ENCODE results near the gene HPS1.

HPS1 gene

DNA sequence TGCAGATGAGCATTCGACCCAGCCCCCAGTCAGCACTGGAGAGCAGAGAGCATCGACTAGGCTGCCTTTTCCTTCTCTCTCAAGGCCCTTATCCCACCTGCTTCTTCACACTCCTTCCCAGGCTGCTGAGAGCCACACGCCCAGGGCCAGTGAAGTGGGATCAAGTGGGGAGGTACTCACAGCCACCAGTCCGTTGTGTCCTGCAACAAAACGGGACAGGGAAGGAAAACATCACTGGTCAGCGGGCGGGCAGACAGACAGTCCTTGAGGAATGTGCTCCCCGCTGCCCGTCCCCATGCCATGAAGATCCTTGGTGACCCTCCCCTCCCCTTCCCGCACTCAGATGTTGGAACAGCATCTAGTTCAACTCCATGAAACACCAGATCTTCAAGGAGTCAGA is 36.0 kb downstream of the HPS1 start:
- DNase-seq, result no peak

DNA sequence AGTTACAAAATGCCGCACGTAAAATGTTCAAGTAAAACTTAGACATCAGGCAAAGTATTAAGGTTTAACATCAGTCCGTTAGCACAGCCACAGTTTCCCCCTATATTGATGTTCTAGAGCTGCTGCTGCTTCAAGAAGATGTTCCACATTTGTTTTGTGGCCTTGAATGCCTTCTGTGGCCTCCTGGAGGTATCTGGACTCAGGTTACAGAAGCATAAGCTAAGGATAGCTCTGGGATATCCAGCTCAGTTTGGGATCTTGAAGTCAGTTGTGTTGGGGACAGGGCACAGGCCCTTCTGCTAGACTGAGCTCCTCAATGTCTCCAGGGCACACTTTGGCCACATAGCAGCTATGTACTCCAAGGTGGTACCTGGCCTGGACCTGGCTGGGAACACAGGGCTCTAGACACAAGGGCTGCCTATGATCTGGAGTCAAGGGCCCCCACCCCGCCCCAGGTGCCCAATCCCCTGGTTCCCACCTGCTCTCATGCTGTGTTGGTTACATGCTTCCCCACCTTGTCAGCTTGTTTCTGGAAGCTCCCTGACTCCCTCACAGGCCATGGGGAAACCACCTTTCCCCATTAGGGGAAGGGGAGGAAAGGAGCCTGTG is 36.5 kb downstream of the HPS1 start:
- no peak for DNase-seq

DNA sequence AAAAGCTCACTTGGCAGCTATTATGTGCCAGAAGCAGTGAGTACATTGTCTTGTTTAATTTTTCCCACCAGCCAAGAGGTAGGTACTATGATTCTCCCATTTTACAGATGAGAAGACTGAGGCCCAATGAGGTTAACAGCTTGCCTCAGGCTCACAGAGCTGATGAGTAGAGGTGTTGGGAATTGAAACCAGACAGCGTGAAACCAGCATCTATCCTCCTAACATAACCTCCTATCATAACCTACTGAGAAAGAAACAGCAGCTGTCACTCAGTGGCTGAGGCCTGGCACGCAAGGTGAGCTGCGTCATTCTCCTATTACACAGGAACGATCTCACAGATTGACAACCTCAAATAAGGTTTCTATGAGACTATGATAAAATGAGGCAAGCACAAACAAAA is 37.9 kb downstream of the HPS1 start:
- DNase-seq, result no peak

DNA sequence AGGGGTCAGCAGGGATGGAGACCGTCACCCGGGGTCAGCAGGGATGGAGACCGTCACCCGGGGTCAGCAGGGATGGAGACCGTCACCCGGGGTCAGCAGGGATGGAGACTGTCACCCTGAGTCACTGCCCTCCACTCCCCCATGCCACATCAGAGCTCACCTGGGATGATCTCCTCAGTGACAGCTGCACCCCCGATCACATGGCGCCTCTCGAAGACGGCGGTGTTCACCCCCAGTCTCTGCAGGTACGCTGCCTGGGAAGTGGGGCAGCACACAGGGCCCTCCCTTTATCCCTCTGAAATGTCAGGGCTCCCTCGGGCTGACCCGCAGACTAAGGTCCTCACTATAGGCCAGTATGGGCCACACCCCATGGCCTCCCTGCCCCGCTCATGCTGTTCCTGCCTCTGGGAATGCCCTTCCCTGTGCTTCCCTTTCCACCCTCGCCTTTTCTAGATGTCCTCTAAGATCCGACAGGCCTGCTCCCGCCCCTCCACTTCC is 38.9 kb downstream of the HPS1 start:
- DNase-seq, result no peak

DNA sequence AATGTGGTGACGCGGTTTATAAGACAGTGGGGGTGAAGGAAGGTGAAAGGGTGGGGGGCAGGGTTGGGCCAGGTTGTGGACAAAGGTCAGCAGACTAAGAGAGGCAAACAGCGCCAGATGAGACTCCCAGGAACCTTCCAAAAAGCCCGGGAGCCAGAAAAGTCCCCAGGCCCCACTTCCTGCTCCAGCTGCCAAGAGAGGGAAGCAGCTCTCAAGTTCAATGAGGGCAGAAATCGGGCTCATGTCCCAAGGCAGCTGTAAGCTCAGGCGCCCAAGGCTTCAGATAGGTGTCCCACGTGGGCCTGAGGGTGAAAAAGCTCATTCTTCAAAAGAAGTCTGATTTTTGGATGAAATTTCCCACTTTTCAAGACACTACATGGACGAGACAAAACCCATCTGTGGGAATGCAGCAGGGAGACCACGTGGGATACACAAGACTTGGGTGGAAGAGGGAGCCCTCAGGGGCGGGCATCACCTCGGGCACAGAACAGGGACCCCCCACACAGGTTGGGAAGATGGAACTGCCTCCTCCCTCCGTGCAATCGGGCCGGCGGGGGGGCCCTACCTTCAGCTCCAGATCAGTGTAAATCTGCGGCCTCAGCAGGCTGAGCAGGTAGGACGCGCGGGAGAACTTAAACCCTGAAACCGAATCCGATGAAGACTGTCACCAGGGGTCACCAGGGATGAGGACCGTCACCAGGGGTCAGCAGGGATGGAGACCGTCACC is 39.6 kb downstream of the HPS1 start:
- DNase-seq, result no peak

DNA sequence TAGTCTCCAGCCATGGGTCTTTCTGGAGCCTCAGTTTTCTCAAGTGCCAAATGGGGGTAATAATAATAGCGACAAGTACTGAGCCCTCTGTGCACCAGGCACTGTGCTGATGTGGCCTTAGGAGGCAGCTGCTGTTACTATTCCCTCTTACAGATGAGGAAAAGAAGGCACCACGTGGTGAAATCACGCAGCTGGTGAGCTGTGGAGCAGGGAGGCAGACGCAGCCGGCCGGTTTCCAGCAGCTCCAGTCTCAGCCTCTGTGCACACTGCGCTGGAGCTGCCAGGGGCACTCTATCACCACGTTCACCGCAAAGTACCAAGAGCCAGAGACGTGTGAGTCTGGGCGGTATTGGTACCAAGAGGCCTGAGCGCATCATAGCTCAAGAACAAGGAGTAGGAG is 41.3 kb downstream of the HPS1 start:
- no peak for DNase-seq

DNA sequence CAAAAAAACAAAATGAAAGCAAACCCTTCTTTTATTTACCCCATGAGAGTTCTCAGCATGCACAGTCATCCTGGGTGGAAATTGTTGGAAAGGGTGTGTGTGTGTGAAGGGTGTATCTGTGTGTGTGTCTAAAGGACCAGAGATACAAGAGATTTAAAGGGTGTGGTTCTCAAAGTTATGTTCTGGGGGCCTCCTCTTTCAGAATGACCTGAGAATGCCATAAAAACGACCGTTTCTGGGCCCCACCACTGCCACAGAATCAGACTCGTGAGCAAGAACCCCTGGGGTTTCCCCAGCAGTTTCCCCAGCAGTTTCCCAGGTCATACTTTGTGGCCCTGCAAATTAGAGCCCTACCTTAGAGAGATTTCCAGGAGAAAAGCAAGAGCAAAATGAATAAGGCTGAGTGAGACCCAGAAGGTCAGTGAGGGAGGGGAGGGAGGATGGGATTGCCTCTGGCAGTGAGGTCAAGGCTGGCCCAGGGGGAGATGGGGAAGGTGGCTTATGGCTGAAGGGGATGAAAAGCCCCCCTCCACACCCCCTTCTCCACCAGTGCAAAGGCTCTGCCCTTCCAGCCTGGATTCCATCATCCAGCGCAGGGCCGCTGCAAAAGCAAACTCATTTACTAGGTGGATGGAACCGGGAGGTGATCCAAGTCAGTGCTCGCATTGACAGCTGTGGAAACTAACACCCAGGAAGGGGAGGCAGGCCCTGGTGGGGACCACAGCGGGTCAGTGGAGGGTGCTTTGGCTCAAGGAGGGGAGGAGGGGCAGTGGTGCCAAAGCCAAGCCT is 42.0 kb downstream of the HPS1 start:
- no peak for DNase-seq

DNA sequence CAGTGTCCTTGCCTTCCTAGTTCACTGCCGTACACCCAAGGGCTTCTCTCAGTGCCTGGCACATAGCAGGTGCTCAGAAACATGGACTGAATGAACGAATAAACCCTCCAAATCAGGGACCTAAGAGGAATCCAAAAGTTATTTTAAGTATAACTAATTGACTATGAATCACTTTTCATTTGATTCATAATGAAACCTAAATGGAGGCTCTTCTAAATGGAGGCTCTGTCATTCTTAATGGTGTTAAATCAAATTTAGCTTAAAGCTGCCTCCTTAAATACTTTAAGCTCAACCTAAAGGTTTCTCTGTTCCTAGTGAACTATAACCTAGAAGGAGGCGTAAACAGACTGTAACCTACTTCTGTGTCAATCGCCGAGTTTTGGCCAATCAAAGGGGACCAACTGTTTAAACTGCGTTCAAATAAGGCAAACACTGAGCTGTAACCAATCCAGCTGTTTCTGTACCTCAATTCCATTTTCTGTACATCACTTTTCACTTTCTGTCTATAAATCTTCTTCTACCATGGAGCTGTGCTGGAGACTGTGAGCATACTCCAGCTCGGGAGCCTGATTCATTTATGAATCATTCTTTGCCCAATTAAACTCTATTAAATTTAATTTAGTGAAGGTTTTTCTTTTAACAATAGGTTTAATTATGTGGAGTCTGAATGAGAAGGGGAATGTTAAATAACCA is 42.8 kb downstream of the HPS1 start:
- no peak for DNase-seq

DNA sequence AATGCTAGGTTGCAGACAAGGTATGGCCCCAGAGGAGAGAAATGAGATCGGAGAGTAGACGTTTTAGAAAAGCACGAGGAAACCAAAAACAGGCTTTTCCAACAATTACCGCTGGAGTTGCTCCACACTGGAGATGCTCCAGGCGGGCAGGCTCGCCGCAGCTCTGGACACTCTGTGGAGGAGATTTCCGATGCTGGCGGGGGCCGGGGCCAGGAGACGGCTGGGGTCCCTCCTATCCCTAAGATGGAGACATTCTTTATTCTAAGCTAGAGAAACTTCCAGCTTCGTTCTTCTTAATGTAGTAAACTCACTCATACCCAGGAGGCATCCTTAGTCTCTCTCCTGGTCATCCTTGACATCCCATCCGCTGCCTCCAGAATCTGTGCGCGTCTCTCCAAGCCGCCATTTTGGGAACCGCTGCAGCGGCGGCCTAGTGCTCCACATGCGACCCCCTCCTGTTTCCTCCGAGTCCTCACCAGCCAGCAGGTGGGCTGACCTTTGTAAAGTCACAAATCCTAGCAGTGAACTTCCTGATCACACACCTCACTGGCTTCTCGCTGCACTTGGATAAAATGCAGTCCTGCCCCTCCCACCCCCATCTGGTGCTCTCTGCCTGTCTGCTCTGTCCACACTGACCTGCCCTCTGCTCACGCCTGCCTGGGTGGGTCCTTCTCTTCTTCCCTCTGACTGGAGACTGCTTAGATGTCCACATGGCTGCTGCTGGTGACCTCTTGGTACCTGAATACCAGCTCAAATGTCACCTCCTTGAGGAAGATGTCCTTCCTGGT is 43.6 kb downstream of the HPS1 start:
- no peak for DNase-seq

DNA sequence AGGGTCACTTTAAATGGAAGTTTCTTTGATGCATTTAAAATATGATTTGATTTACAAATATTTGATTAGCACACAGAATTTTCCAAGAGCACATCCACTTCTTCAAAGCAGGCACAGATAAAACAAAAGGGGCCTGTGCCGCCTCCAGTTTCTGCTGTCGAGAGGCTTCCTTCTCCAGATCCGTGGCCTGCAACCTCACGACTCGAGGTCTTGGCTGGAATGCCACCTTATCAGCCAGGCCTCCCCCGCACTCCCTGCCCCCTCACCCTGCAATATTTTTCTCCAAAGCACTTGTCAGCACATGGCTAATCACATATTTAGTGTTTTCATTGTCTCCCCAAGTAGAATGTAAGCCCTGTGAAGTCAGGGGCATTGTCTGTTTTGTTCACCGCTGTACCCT is 44.3 kb downstream of the HPS1 start:
- no peak for DNase-seq

DNA sequence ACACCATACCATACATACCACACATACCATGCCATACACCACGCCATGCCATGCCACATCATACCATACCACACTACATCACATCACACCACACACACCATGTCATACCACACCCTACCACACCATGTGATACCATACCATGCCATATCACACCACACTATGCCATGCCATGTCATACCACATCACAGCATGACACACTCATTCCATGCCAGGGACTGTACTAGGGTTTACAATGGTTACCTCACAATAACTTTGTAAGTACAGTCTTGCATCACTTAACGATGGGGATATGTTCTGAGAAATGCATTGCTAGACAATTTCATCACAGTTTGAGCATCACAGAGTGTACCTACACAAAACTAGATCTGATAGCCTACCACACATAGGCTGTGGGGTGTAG is 46.3 kb downstream of the HPS1 start:
- DNase-seq, result no peak

DNA sequence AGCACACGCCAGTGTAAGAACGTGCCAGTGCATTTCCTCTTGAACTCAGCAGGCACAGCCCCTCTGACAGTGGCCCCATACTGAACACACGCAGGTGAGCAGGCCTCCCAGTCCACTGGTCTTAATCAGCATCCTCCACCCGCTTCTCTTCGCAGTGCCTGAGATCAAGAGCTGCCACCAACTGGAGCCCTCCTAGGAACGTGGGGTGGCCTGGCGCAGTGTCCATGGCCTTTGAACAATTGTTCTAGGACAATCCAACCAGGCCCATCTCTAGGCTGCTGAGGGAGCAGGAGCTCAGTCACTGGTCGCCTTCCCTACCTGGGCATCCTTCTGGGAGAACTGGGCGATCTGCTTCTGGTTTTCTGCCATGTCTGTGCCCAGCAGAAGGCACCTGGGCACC is 47.0 kb downstream of the HPS1 start:
- no peak for DNase-seq

DNA sequence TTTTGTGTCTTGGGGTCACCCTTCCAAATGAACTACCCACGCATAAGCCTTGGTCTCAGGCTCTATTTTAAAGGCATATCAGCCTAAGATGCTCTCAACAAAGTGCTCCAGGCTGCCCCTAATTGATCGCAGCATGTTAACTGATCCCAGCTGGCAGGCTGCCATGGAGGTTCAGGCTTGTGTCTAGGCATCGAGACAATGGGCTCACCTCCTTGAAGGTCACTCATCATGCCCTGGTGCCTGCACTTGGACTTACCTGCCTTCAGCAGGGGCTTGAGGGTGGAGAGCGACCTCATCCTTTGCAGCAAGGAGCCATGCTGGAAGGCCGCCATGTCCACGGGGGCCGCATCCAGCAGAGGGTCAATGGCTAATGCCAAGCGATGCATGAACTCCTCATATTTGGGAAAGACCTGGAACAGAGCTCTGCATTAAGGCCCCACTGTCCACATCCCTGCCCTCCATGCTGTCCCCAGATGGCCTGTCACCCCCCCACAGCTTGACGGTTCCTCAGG is 49.6 kb downstream of the HPS1 start:
- no peak for DNase-seq

DNA sequence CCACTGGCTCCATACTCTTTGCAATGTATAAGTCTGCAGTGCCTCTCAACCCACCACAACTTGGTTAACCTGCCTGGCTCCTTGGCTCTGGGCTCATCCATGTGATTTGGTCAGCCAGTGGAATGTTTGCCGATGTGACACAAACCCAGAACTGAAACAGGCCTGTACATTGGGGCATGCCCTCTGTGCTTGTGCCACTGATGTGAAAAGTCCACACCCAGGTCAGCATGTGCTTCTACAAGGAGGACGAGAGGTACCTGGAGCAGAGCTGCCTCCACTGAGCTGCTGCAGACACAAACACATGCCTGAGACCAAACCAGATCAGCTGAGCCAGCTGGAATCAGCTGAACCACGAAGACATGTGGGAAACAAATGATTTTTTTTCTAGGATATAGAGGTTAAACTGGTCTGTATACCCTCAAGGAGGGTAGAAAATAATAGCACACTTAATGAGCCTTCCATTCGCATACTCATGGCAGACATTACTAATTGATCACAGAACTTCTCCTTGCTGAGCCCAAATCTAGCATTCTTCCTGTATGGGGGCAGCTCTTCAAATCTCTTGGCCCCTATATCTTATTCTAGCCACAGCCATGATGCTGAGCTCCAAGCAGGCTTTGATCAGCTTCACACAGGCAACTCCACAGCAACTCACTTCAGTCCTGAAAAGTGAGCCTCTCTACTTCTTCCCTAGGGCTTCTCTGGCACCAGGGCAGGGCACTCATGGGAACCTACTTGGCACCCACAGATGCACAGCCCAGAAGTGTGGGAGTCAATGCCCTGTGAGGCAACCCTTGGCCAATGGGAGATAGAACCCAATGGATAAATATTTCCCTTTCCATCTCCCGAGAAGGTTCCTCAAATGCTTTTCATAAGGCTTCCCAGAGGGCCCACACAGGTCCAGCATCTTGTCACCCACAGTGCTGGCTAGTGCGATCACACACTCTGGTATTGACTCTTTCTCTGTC is 50.4 kb downstream of the HPS1 start:
- no peak for DNase-seq

DNA sequence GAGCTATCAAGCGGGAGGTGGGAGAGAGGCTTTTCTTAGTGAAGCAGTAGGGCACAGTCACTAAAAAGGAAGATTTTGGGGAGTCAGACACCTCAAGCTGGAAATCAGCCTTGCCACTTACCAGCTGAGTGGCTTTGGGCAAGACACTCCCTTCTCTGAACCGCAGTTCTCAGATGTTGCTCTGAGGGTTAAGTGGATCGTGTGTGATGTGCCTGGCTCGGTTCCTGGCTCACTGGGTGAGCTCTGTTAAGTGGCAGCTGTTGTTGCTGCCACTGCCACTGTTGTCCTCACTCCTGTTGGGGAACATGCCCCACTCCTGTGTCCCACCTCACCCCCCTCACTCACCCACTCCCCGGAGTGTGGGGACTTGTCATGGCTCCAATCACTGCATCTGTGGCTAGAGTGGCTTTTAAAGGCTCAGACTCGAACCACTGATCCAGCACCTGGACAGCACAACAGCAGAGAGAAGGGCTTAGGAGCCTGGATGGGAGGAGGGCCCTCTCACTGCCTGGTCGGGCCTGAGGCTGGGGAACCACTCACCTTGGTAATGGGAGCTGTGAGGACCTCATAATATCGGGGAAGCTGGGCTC is 51.8 kb downstream of the HPS1 start:
- DNase-seq, result no peak

DNA sequence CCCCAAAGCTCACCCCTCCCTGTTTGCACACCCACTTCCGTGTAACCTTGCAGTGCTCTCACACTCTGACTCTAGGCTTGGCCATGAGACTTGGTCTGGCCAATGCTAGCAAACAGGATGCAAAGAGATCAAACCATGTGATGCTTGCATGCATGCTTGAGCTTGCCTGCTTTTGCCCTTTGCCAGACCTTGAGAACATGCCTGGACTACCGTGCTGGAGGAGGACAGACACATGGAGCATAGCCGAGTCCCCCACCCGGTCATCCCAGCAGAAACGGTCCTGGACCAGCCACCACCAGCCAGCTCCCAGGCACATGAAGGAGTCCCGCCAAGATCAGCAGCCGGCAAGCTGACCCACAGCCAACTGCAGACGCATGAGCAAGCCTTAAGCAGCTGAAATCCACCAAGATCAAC is 55.1 kb downstream of the HPS1 start:
- DNase-seq, result no peak

DNA sequence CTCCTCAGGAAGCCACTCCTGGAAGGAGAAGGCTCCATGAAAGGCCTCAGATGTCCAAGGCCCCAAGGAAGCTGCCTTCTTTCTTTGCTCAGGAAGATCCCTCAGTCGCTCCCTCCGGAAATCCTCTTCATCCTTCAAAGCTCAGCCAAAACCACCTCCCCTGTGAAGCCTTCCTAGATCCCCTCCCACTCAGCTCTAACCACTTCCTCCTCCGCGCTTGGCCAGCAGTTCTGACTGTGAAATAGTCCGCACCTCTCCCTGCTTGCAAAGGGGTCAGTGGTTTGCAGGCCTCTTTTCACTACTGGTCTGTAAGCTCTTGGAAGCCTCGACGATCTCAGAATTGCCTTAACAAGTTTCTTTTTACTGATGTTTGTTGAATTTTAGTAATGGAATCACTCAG is 55.7 kb downstream of the HPS1 start:
- no peak for DNase-seq

DNA sequence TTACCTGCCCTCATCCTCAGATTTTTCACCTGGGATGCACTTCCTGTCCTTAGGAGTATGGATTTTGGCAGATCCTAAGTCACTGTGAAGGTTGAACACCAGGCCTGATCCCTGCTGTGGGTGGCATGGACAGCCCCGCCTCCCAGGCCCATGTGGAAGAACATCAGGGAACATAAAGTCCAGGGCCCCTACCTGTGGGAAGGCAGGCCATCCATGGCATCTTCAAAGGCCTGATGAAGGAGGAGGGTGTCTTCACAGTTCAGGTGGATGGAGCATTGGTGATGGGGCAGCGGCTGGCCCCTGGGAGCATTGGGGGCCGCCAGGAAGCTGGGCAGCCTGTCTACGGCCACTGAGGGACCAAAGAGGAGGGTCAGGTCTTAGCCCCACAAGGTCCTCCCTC is 56.3 kb downstream of the HPS1 start:
- no peak for DNase-seq

DNA sequence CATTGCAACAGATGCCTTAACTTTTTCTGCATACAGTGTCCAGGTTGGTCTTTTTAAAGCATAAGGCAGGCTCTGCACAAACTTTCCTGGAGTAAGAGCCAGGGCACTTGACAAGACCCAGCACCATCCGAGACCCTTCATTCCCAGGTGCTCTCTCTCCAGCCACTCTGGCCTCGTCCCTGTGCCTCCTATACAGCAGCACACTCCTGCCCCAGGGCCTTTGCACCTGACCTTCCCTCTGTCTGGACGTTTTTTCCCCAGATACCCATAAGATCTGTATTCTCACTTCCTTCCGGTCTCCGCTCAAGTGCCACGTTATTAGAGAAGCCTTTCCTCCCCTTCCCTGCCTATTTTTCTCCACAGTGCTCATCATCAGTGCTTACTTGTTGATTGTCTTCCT is 57.3 kb downstream of the HPS1 start:
- DNase-seq, result no peak

DNA sequence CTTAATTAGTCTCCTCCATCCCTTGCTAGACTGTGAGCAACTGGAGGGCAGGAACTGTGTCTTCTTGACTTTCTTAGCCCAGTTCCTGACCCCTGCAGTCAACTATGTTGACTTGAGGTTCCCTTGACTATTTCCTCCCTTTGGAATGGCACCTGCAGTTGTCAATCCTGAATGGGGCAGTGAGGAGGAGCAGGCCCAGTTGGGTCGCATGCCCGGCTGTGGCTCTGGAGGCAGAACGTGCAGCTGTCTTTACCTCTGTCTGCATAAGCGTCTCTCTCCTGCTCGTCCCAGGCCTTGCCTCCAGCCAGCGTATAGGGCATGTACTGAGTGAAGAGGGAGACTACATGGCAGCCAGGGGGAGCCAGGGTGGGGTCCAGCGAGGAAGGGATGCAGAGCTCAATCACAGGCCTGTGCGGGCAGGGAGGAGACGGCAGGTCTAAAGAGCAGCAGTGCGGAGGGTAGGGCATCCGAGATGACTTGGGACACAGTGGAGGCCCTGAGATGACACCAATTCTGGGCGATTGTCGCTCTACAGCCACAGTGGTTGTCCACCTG is 58.6 kb downstream of the HPS1 start:
- no peak for DNase-seq

Data from activated gamma-delta T cell treated with Interleukin-2 at 50 U/mL for 16 hours (primary cell).